ENCODE data around the gene CCDC83.

CCDC83 gene

DNA sequence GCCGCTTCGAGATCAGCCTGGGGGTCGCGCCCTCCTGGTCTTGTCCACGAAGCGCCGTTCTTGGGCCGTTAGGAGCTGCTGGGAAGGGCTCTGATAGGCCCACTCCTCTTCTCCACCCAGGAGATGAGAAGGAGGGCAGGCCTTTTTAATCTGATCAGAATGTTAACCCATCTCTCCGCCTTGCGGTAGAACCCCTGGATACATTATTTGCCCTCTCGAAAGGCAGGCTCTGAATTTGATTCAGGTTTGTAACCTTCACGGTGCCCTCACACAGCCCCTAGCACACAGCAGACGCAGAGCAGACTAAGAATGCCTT lies at the start of gene CCDC83:
Gene CCDC83 (plus strand): TSS at position 43 of the 316 bp plus-strand sequence. CDS start 9,741 bp downstream, outside the sequence.
- DNase-seq, result no peak

- DNase-seq, result no peak
Observed at GRCh38 chr11:85805387-85805786, 49.8 kb upstream of the CCDC83 start.

DNA sequence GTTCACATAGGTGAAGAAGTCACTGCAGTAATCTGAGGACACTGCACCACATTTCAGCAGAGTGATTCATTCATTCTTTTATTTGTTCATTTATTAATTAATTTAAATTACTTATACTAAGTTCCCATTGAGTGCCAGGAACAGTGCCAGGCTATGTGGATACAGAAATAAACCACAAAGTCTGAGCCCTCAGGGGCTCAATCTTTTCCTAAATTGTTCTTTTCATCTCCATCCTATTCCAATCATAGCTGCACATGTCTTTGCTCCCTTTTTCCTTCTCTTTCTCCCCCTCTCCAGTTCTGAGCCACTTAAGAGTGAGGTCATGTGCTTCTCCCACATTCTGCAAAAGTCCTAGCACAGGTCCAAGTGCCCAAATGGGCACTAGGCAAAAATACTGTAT lies 49.2 kb upstream of the CCDC83 start:
- DNase-seq, result no peak

DNA sequence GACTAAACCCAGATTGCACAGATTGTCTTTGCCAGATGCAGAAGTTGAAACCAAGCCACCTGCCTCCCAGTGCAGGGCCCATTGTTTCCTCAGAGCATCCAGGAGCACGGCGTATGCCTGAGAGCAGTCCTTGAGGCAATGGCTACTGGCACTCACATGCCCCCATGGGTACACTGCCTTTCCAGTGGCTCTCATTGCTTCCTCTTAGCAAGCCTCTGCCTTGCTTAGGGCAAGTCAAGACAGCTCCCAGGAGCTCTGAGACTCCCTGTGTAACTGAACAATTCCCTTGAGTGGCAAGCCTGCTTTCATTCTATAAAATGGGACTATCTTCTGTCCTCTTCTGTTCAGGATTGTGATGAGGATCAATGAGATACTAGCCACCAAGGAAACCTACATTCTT lies 48.3 kb upstream of the CCDC83 start:
- no peak for DNase-seq

DNA sequence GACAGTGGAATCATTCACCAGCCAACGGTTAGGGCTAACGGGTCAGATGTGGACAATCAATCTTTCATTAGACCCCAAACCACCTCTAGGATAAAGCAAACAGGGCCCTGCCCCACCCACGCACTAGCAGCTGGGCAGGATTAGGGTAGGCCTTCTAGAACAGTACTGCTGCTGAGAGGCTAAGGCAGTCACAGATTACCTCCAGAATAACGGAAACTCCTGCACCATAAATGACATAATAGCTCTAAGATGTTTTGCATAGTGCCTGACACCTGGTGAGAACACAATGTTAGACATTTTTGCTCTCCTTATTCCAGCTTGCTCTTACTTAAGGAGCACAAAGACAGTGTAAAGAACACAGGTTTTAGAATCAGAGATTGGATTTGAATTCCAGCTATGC lies 46.0 kb upstream of the CCDC83 start:
- DNase-seq, result no peak

GRCh38 chr11:85809863-85810262 lies 45.3 kb upstream of the CCDC83 start:
- no peak for DNase-seq

DNA sequence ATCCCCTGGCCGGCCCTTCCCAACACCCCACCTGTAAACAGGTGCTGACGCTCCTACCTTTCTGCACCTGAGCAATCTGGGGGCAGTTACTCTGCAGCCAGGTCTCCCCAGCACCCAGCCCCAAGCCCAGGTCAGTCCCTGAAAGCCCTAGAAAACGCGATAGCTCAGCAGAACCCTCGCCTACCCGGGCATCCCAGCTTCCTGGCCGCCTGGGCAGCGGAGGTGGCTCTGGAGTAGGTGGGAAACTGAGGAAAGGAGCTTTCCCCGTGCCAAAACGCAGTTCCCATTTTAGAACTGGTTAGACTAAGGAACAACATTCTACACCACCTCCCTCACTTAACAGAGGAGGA lies 44.7 kb upstream of the CCDC83 start:
- DNase-seq, result no peak

DNA sequence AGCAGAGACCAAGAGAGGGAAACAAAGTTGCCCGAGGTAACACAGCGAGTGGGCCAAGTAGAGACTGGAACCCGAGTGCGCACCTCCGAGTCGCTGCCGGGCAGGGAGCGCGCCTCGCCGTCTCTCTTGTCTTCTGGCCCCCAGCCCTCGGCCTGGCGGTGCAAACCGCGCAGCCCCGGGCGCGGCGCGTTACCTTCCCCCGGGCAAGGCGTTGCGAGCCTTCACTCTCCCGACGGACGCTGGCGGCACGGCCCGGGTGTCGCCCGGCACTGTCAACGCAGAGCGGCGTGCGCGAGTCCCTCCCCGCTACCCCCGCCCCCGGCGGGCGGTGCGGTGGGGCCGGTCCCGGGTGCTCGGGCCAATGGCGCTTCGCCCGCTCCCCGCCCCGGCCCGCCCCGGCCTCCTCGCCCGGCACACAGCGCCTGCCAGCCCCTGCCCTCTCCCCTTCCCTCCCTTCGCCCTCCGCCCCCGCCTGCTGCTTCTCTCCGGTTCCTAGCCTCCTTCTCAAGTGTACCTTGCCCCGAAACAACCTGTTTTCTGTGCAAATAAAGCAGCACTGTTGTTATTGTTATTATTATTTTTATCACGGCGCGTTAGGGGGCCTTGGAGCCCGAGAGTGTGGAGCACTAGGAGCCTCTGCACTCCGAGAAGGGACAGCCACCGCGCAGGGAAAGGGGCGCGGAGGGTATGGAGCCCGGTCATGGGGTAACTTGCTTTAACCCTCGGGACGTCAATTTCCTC lies 44.1 kb upstream of the CCDC83 start, which contains the start of gene SYTL2:
Gene SYTL2 (minus strand): TSS at position 271 of the 741 bp plus-strand sequence. CDS start 53,416 bp downstream, outside the sequence.
- peak; percentile 74 for DNase-seq

DNA sequence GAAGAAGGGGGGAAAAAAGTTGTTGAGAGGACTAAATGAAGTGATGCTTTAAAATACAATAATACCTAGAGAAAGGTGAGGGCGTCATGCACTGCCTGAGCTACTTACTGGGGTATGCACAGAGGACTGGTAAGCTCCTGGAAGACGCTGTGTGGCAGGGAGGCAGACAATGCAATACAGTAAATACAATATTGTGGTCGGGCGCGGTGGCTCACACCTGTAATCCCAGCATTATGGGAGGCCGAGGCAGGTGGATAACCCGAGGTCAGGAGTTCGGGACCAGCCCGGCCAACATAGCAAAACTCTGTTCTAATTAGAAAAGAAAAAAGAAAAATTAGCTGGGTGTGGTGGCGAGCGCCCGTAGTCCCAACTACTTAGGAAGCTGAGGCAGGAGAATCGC lies 43.6 kb upstream of the CCDC83 start:
- no peak for DNase-seq

DNA sequence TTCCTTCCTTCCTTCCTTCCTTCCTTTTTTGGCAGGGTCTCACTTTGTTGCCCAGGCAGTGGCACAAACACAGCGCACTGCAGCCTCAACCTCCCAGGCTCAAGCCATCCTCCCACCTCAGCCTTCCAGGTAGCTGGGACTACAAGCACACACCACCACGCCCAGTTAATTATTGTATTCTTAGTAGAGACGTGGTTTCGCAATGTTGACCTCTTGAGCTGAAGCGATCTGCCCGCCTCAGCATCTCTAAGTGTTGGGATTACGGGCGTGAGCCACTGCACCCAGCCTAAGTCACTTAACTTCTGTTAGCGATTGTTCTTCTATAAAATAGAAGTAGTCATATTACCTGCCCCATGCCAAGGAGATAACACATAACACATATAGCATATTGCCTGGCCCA lies 41.5 kb upstream of the CCDC83 start:
- no peak for DNase-seq

DNA sequence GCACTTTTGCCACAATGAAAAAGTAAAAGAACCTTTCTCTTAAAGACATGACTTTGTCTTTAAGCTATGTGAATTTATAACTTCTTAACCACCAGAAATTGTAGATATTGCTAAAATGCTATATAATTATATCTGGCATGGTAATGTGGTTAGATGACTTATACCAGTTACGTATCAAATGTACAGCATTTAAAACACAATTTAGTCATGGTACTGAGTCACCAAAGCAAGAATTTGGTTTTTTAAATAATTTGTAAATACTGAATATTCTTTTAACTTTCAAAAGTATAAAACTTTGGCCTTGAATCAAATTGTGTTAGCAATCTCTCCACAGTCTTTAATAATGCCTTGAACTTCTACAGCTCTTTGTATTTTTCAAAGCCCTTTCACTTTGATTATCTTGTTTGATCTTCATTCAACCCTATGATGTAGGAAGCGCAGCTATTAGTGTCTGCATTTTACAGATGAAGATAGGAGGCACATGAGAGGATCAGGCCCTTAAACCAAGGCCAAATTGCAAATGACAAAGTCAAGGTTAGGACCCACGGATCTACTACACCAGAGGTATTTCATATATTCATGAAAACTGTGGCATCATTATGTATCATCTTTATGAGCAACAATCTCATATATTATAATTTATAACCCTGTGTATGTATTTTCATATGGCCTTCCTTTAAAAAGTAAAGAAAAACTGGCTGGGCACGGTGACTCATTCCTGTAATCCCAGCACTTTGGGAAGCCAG lies 39.8 kb upstream of the CCDC83 start:
- no peak for DNase-seq

- DNase-seq, result no peak
Observed at GRCh38 chr11:85819441-85819840, 35.7 kb upstream of the CCDC83 start.

- no peak for DNase-seq
Observed at GRCh38 chr11:85821636-85822035, 33.5 kb upstream of the CCDC83 start.

DNA sequence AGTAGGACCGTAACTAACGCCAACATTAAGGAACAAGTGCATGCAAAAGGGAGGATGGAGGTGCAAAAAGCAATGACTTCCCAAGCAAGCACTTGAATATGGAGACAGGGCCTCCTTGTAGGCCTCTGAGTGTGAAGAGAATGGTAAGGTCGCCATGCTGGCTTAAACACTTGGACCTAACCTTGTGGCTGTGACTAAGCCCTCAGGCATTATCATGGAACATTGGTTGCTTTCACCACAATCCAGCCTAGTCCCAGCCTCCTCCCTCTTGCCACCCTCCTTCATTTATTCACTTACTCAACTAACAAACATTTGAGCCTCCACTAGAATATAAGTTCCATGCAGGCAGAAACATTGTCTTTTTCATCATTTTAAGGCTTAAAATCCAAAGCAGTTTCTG lies 32.4 kb upstream of the CCDC83 start:
- DNase-seq, result no peak

DNA sequence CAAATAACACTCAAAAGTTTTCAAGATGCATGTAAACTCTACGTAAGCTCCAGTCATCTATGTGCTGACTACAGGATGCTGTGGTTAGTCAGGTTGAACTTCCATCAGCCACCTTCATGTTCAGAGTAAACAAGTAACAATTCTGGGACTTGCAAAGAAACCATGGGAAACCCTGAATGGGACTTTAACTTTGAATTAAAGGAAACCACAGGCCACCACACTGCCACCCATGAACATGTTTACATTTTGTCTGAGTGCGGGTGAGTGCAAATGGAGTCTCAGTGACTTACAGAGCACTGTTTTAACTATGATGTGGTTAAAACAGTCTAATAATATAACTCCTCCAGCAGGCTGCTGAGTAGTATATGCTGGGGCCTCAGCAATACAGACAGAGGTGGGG lies 31.4 kb upstream of the CCDC83 start:
- peak; percentile 57 for DNase-seq

- no peak for DNase-seq
Observed at GRCh38 chr11:85825616-85826015, 29.6 kb upstream of the CCDC83 start.

DNA sequence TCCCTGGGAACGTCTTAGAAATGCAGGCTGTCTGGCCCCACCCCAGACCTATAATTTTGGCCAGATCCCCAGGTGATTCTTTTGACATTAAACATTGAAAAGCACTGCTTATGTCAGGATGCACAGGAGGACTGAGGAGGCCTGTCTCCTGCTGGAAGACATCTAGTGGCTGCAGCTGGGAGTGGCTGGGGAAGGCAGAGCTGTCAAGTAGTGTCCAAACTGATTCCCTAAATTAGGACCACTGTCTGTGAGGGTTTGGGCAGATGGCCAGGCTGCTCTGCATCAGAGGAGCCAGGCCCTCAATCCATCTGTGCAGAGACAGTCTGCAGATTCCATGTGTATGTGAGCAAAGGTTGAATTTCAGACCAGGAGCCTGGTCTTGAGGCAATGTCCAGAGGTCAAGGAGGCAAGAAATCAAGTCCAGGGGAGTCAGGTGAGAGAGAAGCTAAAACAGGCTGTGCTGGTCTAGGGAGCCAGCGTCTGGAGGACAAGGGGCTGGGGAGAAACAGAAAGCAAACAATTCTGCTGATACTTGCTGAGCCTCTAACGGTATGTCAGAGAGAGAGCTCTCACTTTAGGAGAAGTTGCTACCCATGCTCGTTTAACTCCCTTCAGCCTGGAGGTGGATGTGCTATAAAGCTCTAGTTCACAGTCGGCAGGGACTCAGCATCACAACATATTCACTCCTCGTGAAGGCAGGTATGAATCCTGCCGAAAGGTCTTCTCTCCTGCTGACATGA lies 28.9 kb upstream of the CCDC83 start:
- DNase-seq, result peak; percentile 68

DNA sequence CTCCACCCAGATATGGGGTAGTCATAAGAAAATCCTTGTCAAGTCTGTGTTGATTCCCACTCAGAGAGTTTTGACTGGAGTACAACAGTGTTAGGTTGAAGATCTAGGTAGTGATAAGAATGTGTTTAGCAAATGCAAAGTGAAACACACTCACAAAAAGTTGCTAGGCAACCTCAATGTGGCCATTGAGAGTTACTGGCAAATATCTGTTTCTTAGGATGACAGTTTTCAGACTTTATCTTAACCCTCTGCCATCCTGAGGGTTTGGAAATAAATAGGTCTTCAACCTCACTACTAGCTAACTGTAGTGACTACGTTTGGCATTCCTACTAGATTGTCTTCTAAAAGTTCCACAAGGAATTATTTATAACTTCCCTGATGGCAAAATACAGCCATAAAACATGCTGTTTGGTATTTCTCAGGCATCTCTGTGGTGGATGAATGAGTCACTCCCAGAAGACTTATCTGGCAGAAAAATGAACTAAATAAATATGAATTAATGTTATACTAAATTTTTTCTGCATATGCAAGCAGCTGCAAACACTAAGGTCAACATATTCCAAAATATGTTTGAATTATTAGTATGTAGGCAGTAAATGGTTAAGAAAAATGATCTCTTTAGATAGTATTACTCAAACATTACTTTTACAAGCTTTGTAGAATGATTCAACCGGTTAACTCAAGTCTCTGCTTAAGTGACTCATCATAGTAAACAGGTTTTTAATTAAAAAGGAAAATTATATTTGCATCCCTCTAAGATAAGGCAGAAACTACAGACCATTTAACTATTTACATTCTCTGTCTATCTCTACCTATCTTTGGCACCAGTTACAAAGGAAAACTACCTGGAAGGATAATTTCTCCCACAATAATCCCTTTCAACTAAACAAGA lies 27.2 kb upstream of the CCDC83 start:
- no peak for DNase-seq

DNA sequence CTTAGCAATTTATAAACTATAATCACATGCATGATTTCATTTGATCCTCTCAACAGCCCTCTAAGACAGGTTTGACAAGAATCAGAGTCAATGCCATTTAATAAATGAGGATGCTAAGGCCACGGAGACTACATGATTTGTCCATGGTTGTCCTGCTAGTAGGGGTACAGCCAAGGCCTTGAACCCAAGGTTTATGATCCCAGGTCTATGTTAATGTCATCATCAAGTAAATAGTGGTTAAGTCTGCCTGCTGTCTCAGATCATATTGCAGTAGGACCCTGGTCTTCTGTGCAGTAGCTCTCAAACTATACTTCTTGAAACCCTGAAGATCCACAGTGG lies 26.6 kb upstream of the CCDC83 start:
- DNase-seq, result no peak

DNA sequence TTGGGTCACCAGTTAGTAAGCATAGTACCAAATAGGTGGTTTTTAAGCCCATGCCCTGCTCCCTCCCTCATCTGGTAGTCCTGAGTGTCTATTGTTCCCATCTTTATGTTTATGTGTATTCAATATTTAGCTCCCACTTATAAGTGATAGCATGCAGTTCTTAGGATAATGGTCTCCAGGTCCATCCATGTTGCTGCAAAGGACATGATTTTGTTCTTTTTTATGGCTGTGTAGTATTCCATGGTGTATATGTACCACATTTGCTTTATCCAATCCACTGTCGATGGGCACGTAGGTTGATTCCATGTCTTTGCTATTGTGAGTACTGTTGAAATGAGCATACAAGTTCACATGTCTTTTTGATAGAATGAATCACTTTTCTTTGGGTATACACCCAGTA lies 26.0 kb upstream of the CCDC83 start:
- no peak for DNase-seq

- no peak for DNase-seq
Observed at GRCh38 chr11:85831050-85831449, 24.1 kb upstream of the CCDC83 start.

- DNase-seq, result no peak
Observed at GRCh38 chr11:85835263-85835662, 19.9 kb upstream of the CCDC83 start.

DNA sequence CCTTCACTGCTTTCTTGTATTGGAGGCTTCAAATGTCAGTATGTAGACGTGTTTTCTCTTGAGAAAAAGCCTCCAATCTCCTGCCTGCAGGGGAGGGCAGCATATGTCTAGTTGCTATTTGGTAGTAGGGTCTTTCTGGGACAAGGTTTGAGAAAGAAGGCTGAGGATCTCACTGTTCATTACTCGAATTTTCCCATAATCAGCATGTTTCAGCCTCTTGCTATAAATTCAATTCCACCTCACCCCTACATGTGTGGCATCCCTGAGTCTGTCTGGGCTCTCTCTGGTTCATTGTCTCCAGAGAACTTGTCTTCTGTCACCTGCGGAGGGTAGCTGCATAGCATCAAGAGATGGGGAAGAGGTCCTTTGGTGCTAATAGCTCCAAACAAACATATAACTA lies 19.5 kb upstream of the CCDC83 start:
- DNase-seq, result no peak
